Activated T-cell treated with anti-CD3 and anti-CD28 coated beads, Interleukin-2, amount 50 U/mL, for 1 hour (primary cell): ENCODE results near the gene COMMD2.

Experiments used
- DNase-seq: peaks from one replicate; pipeline ENCODE4 v3.0.0-alpha.2; 2020

COMMD2 gene

DNA sequence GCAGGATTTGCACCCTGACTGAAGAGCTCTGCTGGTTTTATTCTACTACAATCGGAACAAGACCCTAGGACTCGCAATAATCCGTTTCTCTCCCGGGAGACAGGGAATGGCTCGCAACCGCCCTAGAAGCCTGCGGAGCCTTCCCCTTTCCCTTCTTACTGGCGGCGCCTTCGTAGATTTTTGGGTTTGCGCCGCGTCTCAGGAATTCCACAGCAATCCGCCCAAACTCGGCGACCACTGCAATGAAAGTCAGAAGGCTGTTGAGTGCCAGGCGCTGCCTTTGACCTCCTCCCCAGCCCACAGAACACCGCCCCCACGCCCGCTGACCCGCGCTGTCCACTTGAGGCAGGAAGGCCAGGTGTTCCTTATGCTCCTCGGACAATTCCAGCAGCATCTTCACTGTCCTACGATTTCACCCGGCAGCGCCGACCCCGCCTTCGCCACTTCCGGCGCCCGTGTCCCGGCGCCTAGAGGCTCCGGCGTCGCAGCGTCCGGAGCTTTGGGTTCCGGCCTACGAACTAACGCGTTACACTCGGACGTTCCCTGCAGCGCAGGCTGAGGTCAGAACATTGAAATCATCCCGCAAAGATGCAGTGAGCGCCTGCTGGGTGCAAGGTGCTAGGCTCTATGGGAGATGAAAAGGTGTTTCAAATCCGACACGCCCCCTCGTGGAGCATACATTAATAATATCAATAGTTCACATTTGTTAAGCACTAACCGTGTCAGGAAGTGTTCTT lies at the start of gene COMMD2:
Gene COMMD2 (minus strand): TSS at position 439 of the 737 bp plus-strand sequence. CDS start 45 bp downstream, at position 394.
- peak; percentile 76 for DNase-seq

DNA sequence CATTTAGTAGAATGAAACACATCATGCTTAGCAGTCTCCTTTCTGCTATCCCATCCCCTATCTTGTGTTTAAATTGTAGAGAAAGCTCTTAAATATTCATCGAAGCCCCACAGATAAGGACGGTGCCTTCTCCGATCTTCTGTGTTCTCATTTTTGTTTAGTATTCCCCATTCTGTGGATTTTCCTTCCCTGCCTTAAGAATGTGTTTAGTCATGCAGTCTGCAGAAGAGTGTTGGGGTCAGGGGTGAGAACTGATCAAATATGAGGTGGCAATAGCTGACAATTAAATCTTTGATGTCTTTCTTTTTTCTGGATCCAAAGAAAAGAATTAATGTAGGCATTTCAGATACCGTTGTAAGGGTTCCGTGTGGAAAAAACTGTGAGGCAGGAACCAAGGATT lies 49.4 kb upstream of the COMMD2 start:
- no peak for DNase-seq

DNA sequence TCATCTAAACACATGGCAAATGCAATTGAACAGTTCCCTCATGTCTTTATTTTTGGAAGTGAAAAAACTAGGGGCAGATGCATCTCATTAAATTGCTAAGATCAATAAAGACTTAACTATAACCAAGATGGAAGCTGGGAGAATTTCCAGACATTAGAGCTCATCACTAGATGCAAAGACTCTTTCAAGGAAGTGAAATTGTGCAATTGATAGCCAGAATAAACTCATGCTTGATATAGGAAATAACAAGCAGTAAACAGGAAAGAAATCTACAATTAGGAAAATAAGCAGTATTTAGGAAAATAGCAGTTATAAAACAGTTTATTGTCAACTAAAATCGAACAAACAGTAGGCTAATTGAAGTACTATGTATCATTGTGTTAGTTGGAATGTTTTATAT lies 48.9 kb upstream of the COMMD2 start:
- DNase-seq: no peak

DNA sequence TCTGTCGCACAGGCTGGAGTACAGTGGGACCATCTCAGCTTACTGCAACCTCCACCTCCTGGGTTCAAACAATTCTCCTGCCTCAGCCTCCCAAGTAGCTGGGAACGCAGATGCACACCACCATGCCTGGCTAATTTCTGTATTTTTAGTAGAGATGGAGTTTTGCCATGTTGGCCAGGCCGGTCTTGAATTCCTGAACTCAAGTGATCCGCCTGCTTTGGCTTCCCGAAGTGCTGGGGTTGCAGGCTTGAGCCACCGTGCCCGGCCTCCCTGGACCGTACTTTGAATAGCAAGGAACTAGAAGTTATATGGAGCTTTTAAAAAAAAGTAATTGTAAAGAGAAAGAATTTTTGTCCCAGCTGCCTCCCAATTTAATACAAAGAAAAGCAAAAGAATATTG lies 48.4 kb upstream of the COMMD2 start:
- no peak for DNase-seq

DNA sequence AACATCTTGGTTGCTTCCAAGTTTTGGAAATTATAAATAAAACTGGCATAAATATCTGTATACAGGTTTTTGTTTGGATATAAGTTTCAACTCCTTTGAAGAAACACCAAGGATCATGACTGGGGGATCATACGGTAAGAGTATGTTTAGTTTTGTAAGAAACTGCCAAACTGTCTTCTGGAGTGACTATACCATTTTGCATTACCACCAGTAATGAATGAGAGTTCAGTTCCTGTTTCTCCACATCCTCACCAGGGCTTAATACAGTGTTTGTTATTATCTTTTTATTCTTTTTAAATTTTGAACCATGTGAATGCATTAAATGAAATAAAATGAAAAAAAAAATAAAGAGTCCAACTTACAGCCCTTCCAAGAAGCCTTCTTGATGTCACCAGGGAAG lies 43.7 kb upstream of the COMMD2 start:
- DNase-seq: no peak

DNA sequence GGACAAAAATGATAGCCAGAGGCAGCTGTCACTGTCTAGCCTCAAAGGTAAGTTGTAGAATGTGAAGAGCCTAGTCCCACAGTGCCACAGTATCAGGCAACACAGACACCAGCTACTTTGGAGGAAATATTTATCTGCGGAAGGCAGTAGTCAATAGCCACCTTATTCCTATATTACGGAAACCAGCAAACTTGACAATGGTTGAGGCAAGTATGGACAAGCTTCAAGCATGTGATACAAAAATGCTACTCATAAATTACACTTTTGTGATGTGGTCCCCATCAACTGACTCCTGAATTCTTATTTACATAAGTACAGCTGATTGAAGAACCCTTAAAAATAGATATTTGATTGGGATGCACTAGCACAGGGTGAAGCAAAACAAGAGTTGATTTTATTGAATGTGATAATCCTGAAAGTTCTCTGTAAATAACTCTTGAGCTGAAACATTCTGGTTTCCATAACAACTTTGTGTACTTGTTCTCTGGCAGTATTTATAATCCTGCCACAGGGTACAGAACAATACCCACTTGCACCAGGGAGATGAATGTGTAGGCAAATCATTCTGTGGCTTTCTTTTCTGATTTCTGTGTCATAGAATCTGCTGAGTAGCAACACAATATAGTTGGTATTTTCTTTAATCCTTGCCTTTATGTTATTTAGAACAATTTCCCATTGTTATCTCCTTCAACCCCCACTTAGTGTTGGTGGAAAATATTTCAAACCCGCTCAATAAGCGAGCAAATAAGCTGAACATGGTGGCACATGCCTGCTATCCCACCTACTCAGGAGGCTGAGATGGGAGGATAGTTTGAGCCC lies 40.4 kb upstream of the COMMD2 start, which contains the start of gene ANKUB1:
Gene ANKUB1 (minus strand): TSS at position 103 of the 819 bp plus-strand sequence. CDS start 188 bp downstream, outside the sequence.
- no peak for DNase-seq

DNA sequence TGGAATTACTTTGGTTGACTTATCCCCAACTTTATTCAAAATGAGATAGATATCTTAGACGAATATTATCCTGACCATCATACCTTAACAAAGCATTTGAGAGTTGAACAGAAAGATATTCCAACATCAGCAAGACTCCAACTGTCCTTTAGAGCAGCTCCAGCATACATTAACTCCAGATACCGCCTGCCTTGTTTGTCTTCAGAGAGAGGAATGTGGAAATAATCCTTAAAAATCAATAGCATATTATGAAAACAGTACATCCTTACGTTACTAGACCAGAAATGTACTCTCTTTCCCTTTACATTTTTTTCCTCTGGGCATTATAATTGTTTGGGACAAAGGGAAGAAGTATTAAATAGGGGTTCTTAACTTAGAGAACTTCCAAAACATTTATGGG lies 38.4 kb upstream of the COMMD2 start:
- no peak for DNase-seq

DNA sequence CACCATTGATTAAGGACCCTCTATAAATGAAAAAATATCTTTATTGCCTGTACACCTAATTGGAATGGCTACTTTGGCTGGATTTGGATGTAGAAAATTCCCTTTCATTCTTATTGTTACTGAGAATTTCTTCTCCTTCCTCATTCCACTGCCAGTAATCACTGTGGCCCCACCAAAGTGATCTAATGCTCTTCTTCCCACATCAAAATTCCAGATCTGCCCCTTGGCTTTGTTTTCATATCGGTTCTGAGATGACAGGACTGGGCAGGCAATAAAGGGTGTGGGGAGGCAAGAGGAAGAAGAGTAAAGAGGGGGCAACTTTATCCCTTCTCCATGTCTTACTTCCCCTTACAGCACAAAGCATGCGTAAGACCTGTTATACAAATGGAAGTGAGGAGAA lies 38.0 kb upstream of the COMMD2 start:
- DNase-seq: no peak

DNA sequence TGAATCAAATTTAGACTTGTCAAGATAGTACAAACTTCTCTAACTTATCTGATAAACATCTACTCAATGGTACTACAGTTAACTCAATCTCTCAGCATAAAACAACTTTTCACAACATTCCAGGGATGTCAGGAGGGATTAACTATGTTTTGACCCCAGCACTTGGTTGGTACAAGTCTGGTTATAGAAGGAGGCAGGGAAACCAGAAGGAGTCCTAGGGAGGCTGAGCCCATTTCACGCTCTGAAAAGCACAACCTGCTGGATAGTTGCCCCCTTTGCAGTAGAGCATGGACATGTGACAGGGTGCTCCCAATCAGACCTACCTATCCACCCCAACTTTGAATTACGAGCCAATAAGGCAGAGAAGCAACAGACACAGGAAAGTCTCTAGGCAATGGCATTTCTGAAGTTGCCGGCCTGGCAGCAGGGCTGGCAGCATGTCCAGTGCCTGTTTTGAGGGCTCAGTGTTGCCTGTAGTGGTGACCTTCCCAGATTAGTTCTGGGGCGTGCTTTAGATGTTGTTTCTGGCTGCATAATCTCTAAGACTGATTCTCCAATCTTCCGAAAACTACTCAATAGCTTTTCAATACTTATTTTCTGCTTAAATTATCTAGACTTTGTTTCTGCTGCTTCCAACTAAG lies 31.9 kb upstream of the COMMD2 start:
- no peak for DNase-seq

DNA sequence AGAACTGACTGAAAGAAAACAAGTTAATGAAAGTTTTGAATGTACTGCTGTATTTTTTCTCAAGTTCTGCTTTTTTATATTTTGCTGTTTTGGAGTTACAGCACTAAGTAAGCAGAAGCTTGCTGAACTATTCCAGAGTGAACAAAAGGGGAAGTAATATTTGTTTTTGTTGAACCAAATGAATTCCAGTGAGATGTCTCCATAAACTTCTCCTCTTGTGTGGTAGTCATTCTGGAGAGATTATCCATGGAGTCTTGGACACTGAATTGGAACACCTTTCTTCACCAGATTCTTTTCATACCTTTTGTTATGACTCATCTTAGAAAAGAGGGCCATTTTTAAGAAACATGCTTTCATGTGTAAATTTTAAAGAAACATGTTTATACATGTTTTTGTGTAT lies 31.3 kb upstream of the COMMD2 start:
- no peak for DNase-seq

DNA sequence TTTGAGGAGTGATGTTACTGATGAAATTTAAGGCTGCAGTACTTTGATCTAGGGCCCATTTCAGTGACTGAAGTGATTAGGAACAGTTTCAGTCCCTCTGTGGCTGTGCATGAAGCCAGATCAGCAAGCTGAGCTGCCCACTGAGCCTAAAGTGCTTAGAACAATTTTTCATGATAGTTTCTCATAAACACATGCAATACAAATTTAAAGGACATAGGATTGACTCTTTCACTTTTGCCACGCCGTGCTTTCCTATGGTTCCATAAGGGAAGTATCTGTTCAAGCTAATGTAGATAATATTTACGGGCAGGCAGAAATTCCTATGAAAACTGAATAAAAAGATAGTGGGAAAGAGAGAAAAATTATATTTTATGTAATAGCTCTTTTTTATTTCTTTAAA lies 29.5 kb upstream of the COMMD2 start:
- DNase-seq: no peak

DNA sequence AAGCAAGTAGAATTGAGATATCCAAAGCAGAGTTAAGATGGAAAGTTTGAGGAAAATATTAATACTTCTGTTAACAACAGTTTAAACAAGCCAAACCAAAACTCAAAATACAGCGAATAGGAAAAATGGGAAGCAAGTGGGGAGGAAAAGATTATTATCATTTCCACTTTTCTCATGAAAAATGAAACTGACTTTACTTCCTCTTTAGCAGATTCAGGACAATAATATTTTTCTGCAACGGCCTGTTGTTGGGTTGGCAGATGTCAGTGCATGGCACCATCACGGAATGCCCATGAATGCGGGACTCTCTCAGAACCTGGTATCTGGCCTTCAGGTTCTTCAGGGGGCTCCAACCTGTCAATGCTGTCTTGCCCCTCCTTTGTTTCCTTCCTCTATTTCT lies 28.9 kb upstream of the COMMD2 start:
- DNase-seq: no peak

DNA sequence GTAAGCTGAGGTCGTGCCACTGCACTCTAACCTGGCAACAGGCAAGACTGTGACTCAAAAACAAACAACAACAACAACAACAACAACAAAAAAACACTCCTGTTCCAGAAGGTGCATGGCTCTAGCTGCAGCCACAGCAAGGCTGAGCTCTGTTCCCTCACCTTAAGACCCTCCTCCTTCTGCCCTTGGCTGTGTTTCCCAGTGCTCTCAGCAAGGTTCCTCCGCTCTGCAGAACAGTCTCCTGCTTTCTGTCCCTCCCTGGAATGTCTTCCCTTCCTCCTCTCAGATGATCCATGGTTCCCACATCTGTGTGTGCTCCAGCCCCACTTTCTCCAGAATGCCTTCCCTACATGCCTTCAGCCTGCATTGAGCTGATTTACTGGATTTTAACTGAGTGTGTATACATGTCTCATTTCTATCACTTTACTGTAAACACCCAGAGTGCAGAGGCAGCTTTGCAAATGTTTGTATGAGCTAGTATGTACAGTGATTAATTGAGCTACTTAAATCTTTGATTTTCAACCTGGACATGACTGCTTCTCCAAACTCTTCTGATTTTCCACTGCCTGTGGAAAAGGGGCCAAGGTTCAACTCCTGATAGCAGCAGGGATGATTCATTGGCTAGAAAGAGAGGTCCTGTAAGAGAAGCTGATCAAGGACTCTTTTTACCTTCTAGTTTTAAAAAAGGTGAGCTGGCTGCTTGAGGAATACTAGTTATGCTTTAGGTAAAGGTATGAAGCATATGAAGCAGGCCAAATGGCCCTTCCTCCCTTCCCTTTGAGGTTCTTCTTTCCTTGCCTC lies 25.3 kb upstream of the COMMD2 start:
- no peak for DNase-seq

DNA sequence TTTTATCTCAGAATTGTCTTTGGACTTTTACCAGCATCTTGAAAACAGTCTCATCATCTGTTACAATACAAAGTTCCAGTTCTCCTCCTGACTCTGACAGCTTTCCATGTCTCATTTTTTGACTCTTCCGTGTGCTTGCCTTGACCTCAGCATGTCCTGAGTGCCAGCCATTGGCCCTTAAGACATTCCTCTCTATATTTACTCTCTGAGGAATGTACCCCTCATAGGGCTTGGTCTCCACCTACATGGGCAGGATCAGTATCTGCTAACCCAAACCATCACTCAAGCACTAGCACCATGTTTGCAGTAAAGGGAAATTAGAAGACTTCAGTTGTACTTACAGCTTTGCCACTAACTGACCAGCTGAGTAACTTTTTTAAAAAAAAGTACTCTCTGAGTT lies 23.9 kb upstream of the COMMD2 start:
- DNase-seq: no peak

DNA sequence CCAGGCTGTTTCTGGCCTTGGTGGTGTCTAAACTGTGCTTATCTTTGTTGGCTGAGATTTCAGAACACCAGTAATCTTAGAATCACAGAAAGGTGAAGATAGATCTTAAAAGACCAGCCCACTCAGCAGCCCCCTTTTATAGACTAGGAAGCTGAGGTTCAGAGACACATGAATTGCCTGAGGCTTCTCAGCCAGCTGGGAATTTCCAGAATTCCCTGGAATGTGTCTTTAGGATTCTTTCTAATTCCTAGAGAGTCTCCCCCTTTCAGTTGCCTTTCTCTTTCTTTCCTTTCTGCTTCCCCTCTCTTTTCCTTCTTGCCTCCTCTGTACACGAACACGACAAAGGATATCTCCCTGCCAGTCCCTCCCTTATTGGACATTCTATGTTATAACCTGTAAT lies 20.6 kb upstream of the COMMD2 start:
- DNase-seq: no peak

DNA sequence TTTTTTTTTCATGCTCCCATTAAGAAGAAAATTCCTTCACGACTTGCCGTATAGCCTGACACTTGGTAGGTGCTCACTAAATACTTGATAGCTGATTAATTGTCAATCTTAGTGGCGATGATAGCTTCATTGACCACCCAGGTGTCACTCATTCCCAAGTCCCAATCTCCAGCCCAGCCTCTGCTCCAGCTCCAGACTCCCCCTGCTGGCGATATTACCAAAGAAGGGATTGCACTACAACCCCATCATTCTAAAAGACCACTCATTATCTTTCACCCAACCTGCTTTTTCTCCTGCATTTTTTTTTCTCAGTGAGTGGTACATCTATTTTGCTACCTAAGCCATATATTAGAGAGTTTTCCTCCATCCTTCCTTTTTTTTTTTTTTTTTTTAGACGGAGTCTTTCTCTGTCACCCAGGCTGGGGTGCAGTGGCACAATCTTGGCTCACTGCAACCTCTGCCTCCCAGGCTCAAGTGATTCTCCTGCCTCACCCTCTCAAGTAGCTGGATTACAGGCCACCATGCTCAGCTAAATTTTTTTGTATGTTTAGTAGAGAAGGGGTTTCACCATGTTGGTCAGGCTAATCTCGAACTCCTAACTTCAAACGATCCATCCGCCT lies 19.5 kb upstream of the COMMD2 start:
- DNase-seq: peak; percentile 18

DNA sequence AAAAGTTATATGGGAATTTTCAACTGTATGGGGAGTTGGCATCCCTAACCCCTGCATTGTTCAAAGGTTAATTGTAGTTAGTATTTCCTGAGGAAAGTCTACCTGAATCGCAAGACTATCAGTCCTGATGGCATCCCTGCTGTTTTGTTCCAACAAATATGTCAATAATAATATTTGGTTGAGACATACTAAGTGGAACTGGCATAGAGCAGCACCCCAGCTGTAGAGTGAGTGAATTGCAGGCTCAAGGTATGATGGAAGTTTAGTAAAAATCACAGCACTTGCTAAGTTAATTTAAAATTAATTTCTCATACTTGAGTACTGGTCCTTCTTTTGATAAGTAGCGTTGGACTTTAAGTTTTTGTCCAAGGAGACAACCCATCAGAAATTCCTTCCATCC lies 18.0 kb upstream of the COMMD2 start:
- DNase-seq: no peak

DNA sequence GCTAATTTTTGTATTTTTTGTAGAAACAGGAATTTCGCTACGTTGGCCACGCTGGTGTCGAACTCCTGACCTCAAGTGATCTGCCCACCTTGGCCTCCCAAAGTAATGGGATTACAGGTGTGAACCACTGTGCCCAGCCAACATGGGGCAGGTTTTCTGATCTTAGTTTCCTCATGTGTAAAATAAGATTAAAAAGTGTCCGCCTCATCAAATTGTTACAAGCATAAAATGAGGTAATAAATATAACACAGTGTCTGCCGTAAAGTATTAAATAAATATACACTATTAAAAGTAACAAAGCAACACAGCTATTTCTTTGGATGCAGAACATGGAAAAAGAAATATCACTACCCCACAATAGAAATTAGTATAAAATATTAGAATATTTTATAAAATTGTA lies 16.4 kb upstream of the COMMD2 start:
- DNase-seq: no peak

DNA sequence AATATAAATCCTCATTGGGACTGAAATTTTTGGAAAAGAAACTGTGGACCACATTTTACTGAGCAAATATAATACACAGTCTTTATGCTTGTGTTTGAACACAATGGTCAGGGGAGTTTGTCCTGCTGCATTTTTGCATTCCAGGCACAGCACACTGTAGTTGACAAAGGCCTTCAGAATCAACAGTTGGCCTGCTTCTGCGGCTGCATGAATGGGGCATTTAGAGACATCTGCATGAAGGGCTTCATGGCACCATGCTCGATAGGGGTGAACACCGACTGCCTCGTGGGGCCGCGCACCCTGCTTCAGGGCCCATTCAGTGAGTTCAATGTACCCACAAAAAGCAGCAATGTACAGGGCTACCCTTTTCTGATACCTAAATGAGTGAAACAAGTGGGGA lies 15.4 kb upstream of the COMMD2 start:
- DNase-seq: no peak

DNA sequence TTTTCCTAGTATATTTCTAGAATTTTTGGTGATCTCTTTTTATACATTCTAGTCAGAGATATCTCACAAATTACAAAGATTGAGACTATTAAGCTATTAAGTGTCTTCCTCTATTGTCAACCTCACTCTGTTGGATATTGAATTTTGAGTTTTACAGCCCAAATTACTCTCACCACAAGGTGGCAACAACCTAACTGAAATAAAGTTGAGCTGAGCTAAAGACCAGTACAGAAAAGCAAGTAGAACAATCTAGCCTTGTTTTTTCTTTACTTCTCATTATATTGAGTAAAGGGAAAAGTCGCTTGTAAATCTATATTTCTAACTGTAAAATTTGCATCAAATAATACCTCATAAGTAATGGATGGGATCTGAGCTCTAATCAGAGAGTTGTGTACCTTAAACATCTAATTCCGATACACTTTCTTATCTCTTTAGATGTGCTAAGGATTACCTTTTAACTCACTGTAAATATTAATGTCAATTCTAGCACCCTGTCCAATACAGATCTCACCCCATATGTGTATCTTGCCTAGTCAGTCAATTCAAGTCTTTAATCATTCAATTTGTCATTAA lies 13.6 kb upstream of the COMMD2 start:
- no peak for DNase-seq

DNA sequence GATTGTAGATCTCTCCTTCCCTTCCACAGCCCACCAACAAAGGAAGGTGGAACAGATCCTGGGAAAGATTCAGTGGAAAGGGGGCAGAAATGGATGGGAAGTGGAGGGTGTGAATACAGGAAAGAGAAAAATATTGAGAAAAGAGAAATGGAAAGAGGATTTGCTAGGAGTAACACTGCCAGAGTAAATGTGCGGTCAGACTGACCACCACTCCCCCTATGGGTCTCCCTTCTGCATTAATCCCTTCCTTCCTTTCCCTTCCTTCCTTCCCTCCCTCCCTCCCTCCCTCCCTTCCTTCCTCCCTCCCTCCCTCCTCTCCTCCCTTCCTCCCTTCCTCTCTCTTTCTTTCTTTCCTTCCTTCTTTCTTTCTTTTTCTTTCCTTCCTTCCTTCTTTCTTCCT lies 12.0 kb upstream of the COMMD2 start:
- DNase-seq: no peak

DNA sequence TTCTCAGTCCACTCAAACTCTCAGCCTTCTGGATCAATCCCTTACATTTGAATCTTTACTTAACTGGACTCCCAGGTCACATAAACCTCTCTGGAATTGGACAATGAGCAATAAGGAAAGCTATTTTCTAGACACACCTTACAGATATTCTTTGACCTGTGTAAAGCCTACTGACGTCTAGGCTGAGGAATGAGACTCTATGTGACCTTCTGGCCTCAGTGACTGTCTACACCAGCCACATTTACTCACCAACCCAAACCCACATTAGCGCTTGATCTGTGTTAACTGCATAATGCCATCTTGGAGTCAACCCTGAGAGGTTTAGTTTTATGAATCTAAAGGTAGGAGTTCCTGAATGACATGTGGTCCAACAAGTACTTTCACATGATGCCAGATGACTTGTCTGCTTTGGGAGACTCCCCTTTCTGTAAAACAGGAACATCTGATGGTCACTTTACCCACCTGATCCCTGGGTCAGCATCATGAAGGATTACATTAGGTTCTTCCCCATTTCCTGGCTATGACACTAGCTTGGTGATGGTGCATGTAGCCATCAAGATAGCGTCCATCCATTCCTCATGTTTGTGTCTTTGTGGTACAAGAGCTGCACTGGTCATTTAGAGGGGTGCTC lies 11.4 kb upstream of the COMMD2 start:
- DNase-seq: no peak
